GM10847 (cell line): Measurements from ENCODE around the gene KATNAL1.

Experiments used
- POLR2A ChIP-seq: IDR thresholded peaks from 2 replicates; pipeline ENCODE4 v1.6.1; 2011; ENCODE audit not compliant: insufficient read length; ENCODE audit errors: extremely low read depth

The KATNAL1 gene

DNA sequence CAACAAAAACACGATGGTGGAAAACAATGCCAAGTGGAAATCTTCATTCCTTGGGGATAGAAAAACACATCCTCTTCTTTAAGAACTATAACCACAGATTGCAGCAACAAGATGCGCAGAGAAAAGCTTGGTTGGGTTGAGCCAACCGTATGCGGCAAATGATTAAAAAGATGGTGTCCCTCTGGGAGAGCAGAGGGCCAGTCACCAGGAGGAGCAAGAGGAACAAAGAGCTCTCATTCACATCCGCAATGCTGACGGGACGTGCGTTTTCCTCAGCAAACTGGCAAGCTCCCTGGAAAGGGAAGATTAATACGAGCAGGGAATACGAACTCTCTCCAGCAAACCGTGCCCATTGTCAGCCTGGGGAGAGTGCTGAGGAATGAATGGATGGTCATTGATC lies 141.6 kb downstream of the KATNAL1 start:
- TF ChIP-seq POLR2A, result no peak

GRCh38 chr13:30165071-30165470 lies 142.3 kb downstream of the KATNAL1 start:
- no peak for TF ChIP-seq POLR2A

DNA sequence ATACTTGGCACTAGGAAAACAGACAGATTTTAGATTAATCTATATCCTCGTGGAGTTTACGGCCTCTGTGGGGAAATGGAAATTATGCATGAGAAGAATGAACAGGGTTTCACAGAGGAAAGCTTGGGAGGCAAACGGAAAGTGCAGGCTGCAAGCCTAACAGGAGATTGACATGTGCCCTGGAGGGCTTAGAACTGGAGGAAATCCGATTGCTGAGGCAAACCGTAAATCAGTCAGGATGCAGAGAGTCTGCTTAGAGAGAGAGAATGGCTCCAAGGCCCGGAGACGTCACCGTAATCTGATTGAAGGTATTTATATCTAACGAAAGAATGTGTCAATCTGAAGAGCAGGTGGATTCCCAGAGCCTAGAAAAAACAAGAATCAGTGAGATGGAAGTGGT lies 143.2 kb downstream of the KATNAL1 start:
- no peak for TF ChIP-seq POLR2A

- no peak for TF ChIP-seq POLR2A
These were observed 143.9 kb downstream of the KATNAL1 start for GRCh38 chr13:30163441-30163840.

GRCh38 chr13:30159446-30159839 lies 147.9 kb downstream of the KATNAL1 start:
- TF ChIP-seq POLR2A, result no peak

GRCh38 chr13:30158774-30159445 lies 148.4 kb downstream of the KATNAL1 start:
- no peak for TF ChIP-seq POLR2A

GRCh38 chr13:30157616-30157993 lies 149.7 kb downstream of the KATNAL1 start:
- TF ChIP-seq POLR2A, result no peak

DNA sequence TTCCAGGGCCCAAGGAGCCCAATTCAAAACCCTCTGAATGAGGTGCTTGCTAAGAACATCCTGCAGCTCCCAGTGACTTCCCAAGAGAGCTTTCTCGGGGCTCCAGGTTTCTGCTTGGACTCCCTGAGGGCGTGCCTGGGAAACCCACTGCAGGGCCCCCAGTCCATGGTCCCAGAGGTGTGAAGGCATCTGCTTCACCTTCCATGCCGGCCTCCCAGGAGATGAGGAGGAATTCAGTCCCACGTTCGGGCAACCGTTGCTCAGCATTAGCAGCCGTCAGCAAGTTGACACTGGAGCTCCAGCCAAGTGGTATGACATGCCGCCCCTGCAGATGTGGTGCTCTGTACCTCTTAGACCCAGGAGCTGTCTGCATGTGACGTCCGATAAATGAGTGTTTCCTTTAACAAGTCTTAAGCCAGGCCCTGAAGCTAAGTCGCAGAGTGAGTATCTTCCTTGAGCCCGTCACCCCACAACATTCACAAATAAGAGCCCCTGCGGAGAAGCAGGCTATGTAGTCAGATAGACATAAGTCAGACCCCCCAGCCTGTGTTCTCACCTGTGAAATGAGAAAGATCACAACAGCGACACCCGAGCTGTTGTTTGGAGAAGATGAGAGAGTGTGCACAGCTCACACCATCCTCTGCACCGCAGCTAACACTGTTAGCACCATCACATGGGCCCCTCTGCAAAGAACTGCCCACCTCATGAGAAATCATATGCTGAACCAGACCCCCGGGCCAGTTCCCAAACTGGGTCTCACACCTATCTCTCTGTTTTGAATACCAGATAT lies 150.3 kb downstream of the KATNAL1 start:
- no peak for TF ChIP-seq POLR2A

DNA sequence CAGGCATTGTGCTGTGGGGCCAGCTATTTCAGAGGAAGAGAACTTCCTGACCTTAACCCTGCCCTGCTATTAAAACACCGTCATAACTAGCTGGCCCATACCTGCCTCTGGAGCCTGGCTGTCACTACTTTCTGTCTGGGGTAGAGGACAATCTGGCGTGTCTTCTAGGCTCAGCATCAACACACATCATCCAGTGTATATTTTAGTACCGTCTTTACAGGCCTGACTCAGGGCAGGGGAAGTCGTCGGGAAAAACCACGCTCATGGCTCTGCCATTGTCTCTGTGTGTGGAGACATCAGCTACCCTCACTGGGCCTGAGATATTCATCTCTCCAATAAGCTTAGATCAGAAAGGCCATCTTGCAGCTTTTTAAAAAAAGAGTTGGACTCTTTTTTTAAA lies 151.1 kb downstream of the KATNAL1 start:
- no peak for TF ChIP-seq POLR2A

DNA sequence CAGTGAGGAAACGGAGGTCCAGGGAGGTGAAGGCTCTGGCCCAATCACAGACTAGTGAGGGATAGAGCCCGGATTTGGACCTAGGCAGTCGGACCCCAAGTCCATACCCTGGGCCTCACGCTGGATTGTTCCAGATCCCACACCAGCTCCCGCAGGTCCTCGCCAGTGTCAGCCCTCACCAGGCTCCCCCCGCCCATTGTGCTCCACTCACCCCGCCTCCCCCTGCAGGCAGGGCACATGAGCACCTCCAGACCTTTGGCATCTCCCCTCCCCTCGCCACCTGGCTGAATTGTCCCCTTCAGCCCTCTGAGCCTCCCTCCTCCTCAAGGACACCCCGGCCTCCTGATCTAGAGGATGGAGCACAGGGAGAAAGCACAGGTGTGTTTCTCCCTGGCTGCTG lies 152.4 kb downstream of the KATNAL1 start:
- no peak for TF ChIP-seq POLR2A

DNA sequence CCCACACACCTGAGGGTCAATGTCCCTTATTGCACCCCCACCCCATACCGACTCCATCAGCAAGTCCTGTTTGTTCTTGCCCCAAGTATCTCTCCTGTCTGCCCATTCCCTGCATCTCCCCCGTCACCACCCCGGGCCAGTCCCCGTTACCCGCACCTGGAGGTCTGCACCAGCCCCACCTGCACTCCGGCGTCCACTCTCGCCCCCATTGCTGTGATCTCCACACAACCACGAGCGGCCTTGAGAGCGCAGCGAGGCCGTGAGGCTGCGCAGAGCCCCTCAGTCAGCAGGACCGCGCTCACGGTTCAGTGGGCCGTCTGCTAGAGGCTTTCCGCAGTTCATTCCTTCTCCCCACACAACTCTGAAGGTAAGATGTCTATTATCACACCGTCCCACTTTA lies 152.8 kb downstream of the KATNAL1 start:
- no peak for TF ChIP-seq POLR2A

- no peak for TF ChIP-seq POLR2A
These were observed 153.6 kb downstream of the KATNAL1 start for GRCh38 chr13:30153545-30154426.
